Activated CD8-positive, alpha-beta memory T cell treated with anti-CD3 and anti-CD28 coated beads, Interleukin-2, amount 50 U/mL, for 24 hours (primary cell): Measurements from ENCODE around the gene COPG2.

Experiments
- DNase-seq: peaks from one replicate; pipeline ENCODE4 v3.0.0-alpha.2; 2020; ENCODE audit errors: extremely low read depth

COPG2 gene

GRCh38 chr7:130475776-130476175, 192.8 kb downstream of the COPG2 start:
- no peak for DNase-seq

- no peak for DNase-seq
Observed at GRCh38 chr7:130473876-130474275, 194.7 kb downstream of the COPG2 start.

- no peak for DNase-seq
Observed at GRCh38 chr7:130473289-130473688, 195.3 kb downstream of the COPG2 start.

GRCh38 chr7:130471974-130472373, 196.6 kb downstream of the COPG2 start:
- DNase-seq = no peak

GRCh38 chr7:130468612-130469011, 199.9 kb downstream of the COPG2 start:
- DNase-seq = no peak

GRCh38 chr7:130463553-130464434, 204.8 kb downstream of the COPG2 start:
- no peak for DNase-seq

- DNase-seq = no peak
Observed at GRCh38 chr7:130461272-130461671, 207.3 kb downstream of the COPG2 start.

- no peak for DNase-seq
Observed at GRCh38 chr7:130458257-130458656, 210.3 kb downstream of the COPG2 start.
